Loucy (cell line): ENCODE results near the gene CFAP54.
"Not testable (repeated sequence)": the region's sequence is repeated elsewhere in the genome, so short reads cannot be mapped to it uniquely, and the experiment has no call there.

ENCODE experiments used
- H2AFZ ChIP-seq: fragments of 200-600 bp; sonication (generic); 2 replicates; pipeline ENCODE4 v1.6.0; 2016; ENCODE audit warnings: antibody characterized with exemption, mild to moderate bottlenecking, low read length, moderate library complexity
- H3F3A ChIP-seq: fragments of 200-600 bp; 2 replicates; pipeline ENCODE4 v1.6.0; 2016; ENCODE audit warnings: antibody characterized with exemption, low read depth, mild to moderate bottlenecking
- H3K27me3 ChIP-seq: fragments of 200-600 bp; sonication (generic); 2 replicates; pipeline ENCODE4 v1.6.1; 2014; ENCODE audit warnings: low read length, mild to moderate bottlenecking; ENCODE audit not compliant: insufficient read depth, poor library complexity, severe bottlenecking
- H3K36me3 ChIP-seq: fragments of 200-600 bp; sonication (generic); 2 replicates; pipeline ENCODE4 v1.6.1; 2016; ENCODE audit warnings: low read length; ENCODE audit not compliant: insufficient read depth
- H3K4me1 ChIP-seq: fragments of 200-600 bp; sonication (generic); 2 replicates; pipeline ENCODE4 v1.5.1; 2014; ENCODE audit warnings: low read length, mild to moderate bottlenecking; ENCODE audit not compliant: insufficient read depth, poor library complexity, severe bottlenecking
- H3K4me2 ChIP-seq: fragments of 200-600 bp; sonication (generic); 2 replicates; pipeline ENCODE4 v1.6.0; 2014; ENCODE audit warnings: antibody characterized with exemption, low read length, low read depth, mild to moderate bottlenecking; ENCODE audit not compliant: poor library complexity, severe bottlenecking
- H3K4me3 ChIP-seq: fragments of 200-600 bp; sonication (generic); 2 replicates; pipeline ENCODE4 v1.5.1; 2014; ENCODE audit warnings: low read length, mild to moderate bottlenecking, mixed read lengths; ENCODE audit not compliant: poor library complexity, severe bottlenecking
- H3K79me2 ChIP-seq: fragments of 200-600 bp; sonication (generic); 2 replicates; pipeline ENCODE4 v1.6.1; 2014; ENCODE audit warnings: low read length; ENCODE audit not compliant: insufficient read depth
- H3K9ac ChIP-seq: fragments of 200-600 bp; sonication (generic); 2 replicates; pipeline ENCODE4 v1.6.0; 2014; ENCODE audit warnings: mild to moderate bottlenecking, low read depth, low read length, moderate library complexity; ENCODE audit not compliant: poor library complexity, severe bottlenecking
- H3K9me2 ChIP-seq: fragments of 200-600 bp; sonication (generic); replicated peaks from 2 replicates; pipeline ENCODE4 v1.6.1; 2016; ENCODE audit warnings: low read depth, low read length, mixed read lengths
- H3K9me3 ChIP-seq: fragments of 200-600 bp; sonication (generic); 2 replicates; pipeline ENCODE4 v1.6.1; 2014; ENCODE audit warnings: mild to moderate bottlenecking, antibody characterized with exemption, low read length, low read depth; ENCODE audit not compliant: insufficient read depth
- H4K20me1 ChIP-seq: fragments of 200-600 bp; sonication (generic); 2 replicates; pipeline ENCODE4 v1.6.0; 2014; ENCODE audit warnings: antibody characterized with exemption, low read length, mild to moderate bottlenecking; ENCODE audit not compliant: insufficient read depth, poor library complexity, severe bottlenecking
- EZH2phosphoT487 ChIP-seq: fragments of 200-600 bp; IDR thresholded peaks from 2 replicates; pipeline ENCODE4 v1.6.1; 2018; ENCODE audit warnings: antibody characterized with exemption, mild to moderate bottlenecking, moderate library complexity, borderline replicate concordance
- TF ChIP-seq, protein P1 (sequence below): fragments of 200-600 bp; sonication (generic); conservative IDR thresholded peaks from 2 replicates; pipeline ENCODE4 v1.5.1; 2014; ENCODE audit warnings: mild to moderate bottlenecking, antibody characterized with exemption, low read length

CFAP54 gene

DNA sequence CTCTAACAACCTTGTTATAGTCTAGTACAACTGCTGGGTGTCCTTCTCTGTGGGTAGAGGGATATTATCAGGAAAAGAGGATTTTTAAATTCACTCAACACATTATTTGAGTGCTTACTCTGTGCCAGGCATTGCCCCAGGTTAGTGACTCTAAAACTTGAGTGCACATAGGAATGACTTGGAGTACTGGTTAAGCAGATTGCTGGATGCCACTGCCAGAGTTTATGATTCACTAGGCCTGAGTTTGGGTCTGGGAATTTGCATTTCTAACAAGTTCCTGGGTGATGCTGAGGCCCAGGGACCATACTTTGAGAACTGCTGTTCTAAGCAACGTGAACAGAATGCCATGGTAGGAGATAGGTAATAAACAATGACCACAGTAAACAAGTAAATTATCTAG is 96.6 kb downstream of the CFAP54 start:
- Histone ChIP-seq H3K9me2 (no peaks in the 10 kb centered on the region), H3K4me2 (no peak overlapping the region), H3K9me3 (no peaks in the 10 kb centered on the region), H3K36me3 (no peaks in the 10 kb centered on the region), H4K20me1 (no peaks in the 10 kb centered on the region), H3K4me1 (no peaks in the 10 kb centered on the region), H3K79me2 (no peaks in the 10 kb centered on the region), H2AFZ (no peak overlapping the region), H3K9ac (no peak overlapping the region), H3F3A (peaks cover 6% of the 10 kb centered on the region; the same call in 1 of the 2 replicates), H3K4me3 (no peak overlapping the region), H3K27me3 (no peaks in the 10 kb centered on the region)
- TF ChIP-seq EZH2phosphoT487: no peak
- TF ChIP-seq, protein P1, sequence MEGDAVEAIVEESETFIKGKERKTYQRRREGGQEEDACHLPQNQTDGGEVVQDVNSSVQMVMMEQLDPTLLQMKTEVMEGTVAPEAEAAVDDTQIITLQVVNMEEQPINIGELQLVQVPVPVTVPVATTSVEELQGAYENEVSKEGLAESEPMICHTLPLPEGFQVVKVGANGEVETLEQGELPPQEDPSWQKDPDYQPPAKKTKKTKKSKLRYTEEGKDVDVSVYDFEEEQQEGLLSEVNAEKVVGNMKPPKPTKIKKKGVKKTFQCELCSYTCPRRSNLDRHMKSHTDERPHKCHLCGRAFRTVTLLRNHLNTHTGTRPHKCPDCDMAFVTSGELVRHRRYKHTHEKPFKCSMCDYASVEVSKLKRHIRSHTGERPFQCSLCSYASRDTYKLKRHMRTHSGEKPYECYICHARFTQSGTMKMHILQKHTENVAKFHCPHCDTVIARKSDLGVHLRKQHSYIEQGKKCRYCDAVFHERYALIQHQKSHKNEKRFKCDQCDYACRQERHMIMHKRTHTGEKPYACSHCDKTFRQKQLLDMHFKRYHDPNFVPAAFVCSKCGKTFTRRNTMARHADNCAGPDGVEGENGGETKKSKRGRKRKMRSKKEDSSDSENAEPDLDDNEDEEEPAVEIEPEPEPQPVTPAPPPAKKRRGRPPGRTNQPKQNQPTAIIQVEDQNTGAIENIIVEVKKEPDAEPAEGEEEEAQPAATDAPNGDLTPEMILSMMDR: no peak

DNA sequence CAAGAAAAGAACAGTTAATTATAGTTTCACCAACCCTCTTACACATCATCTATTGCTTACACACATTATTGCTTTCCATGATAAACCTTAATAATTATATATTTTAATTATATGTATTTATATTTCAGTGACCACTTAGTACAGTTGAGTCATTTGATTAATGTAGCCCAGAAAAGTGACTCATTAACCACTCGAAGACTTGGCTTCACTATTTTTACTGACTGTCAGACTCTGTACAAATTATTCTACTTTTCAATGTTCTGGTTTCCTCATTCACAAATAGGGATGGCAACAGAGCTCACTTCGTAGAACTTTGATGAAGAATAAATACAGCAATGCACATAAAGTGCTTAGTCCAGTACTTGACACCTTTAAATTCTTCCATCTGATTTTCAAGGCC is 98.3 kb downstream of the CFAP54 start:
- no peak overlapping the region for H3K4me3 ChIP-seq
- H3F3A ChIP-seq: 0 out of 2 replicates have a peak, but pooled peaks cover under 1% of the 10 kb centered on the region
- H3K36me3 ChIP-seq: no peaks in the 10 kb centered on the region
- H3K9ac ChIP-seq: no peak overlapping the region
- no peaks in the 10 kb centered on the region for H3K79me2 ChIP-seq
- no peaks in the 10 kb centered on the region for H3K9me2 ChIP-seq
- no peaks in the 10 kb centered on the region for H3K27me3 ChIP-seq
- no peak overlapping the region for H3K4me2 ChIP-seq
- H3K9me3 ChIP-seq: no peaks in the 10 kb centered on the region
- no peaks in the 10 kb centered on the region for H3K4me1 ChIP-seq
- no peak overlapping the region for H2AFZ ChIP-seq
- no peaks in the 10 kb centered on the region for H4K20me1 ChIP-seq
- TF ChIP-seq EZH2phosphoT487: no peak
- TF ChIP-seq, protein P1: no peak

DNA sequence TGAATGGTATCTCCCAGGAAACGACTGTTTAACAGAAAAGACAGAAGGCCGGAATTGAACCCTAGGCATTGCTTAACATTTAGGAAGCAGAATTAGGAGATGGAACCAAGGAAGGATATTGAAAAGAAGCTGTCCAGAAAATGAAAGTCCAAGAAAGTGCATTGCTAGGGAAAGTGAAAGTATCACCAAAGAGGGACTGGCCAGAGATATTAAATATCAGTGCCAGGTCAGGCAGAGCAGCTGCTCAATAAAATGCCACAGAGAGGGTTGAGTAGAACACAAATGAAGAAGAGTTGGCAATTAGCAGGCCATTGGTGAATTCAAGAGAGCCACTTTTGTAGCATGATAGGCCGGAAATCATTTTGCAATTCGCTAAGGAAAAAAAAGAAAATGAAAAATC is 101.6 kb downstream of the CFAP54 start:
- no peaks in the 10 kb centered on the region for H3K4me1 ChIP-seq
- no peak overlapping the region for H3K4me2 ChIP-seq
- no peaks in the 10 kb centered on the region for H4K20me1 ChIP-seq
- peaks cover 5% of the 10 kb centered on the region for H3K27me3 ChIP-seq
- TF ChIP-seq, protein P1: no peak
- TF ChIP-seq EZH2phosphoT487: no peak
- H3K9ac ChIP-seq: no peak overlapping the region
- H3K4me3 ChIP-seq: no peak overlapping the region
- H3F3A ChIP-seq: no peaks in the 10 kb centered on the region
- H3K9me3 ChIP-seq: no peaks in the 10 kb centered on the region
- H3K36me3 ChIP-seq: no peaks in the 10 kb centered on the region
- H2AFZ ChIP-seq: no peak overlapping the region
- no peaks in the 10 kb centered on the region for H3K9me2 ChIP-seq
- H3K79me2 ChIP-seq: no peaks in the 10 kb centered on the region

DNA sequence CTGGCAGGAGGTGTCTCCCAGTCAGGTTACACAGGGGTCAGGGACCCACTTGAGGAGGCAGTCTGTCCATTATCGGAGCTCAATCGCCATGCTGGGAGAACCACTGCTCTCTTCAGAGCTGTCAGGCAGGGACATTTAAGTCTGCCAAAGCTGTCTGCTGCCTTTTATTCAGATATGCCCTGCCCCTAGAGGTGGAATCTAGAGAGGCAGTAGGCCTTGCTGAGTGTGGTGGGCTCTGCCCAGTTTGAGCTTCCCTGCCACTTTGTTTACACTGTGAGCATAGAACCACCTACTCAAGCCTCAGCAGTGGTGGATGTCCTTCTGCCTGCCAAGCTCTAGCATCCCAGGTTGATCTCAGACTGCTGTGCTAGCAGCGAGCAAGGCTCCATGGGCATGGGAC is 115.0 kb downstream of the CFAP54 start:
- not testable (repeated sequence) for H3K9me2 ChIP-seq, H3K36me3 ChIP-seq, H3K4me1 ChIP-seq, H3K9me3 ChIP-seq, H3K79me2 ChIP-seq, H3K4me2 ChIP-seq, H3F3A ChIP-seq, H3K9ac ChIP-seq, H4K20me1 ChIP-seq, H3K4me3 ChIP-seq, H2AFZ ChIP-seq
- peaks cover 12% of the 10 kb centered on the region for H3K27me3 ChIP-seq
